H1 (cell line): ENCODE results near the gene DAPK1. TPM values are rescaled to one million over a fixed set of nuclear protein-coding genes. Genes with fewer than 3 reads are reported as not detected.

Source experiments
- CTCF ChIA-PET: fragments of 300-600 bp; sonication (Branson Sonifier 250); formaldehyde crosslinking; loops from one replicate; lab custom pipeline; 2021; ENCODE audit not compliant: partially characterized antibody; lab: Charles Lee
- POLR2A ChIA-PET: fragments of 300-600 bp; sonication (Branson Sonifier 250); formaldehyde crosslinking; loops from one replicate; lab custom pipeline; 2021; ENCODE audit warnings: inconsistent platforms; ENCODE audit not compliant: partially characterized antibody; lab: Charles Lee
- DNase-seq, 2 experiments: peaks; one replicate each; pipeline versions ENCODE4 v3.0.0 to v3.0.0-alpha.2; 2010 to 2022; ENCODE audit warnings: low spot score in 2 of 2, low read depth in 1 of 2, mixed read lengths in 1 of 2
- FAIRE-seq: peaks from 2 replicates; lab custom pipeline; 2011; peaks lifted over from hg19 to GRCh38; lab: Jason Lieb, UNC
- H2AFZ ChIP-seq: 2 replicates; pipeline ENCODE4 v1.8.1; 2012; ENCODE audit warnings: low read length, inconsistent platforms
- H2AK5ac ChIP-seq: 2 replicates; pipeline ENCODE4 v1.6.1; 2013; ENCODE audit warnings: low read depth, low read length
- H2BK120ac ChIP-seq: replicated peaks from 2 replicates; pipeline ENCODE3; 2013; ENCODE audit warnings: low read depth, low read length, inconsistent platforms
- H2BK12ac ChIP-seq: 2 replicates; pipeline ENCODE4 v1.6.1; 2013; ENCODE audit warnings: low read depth, low read length
- H2BK15ac ChIP-seq: 2 replicates; pipeline ENCODE4 v1.6.1; 2013; ENCODE audit warnings: low read length
- H2BK20ac ChIP-seq: 2 replicates; pipeline ENCODE4 v1.6.1; 2013; ENCODE audit warnings: low read length
- H2BK5ac ChIP-seq: 2 replicates; pipeline ENCODE4 v1.6.1; 2013; ENCODE audit warnings: low read depth, low read length
- H3K14ac ChIP-seq: 2 replicates; pipeline ENCODE4 v1.6.1; 2013; ENCODE audit warnings: inconsistent platforms; ENCODE audit not compliant: insufficient read length
- H3K18ac ChIP-seq: 2 replicates; pipeline ENCODE4 v1.6.1; 2013; ENCODE audit warnings: low read length; ENCODE audit errors: extremely low read depth
- H3K23ac ChIP-seq: 2 replicates; pipeline ENCODE4 v1.6.1; 2013; ENCODE audit warnings: inconsistent platforms; ENCODE audit not compliant: insufficient read length
- H3K23me2 ChIP-seq: 2 replicates; pipeline ENCODE4 v1.6.1; 2013; ENCODE audit warnings: low read depth, low read length
- H3K27ac ChIP-seq: 2 replicates; pipeline ENCODE4 v1.6.1; 2011; ENCODE audit warnings: low read depth, low read length, inconsistent platforms
- H3K27me3 ChIP-seq, 4 experiments: replicated peaks in 1 of 4; 1 replicate in 1 of 4; 2 replicates in 3 of 4; pipeline versions ENCODE4 v1.6.1 to v1.8.1; 2011 to 2013; ENCODE audit warnings: low read length in 3 of 4, mild to moderate bottlenecking in 3 of 4, inconsistent platforms in 2 of 4, mixed read lengths in 2 of 4, moderate library complexity in 1 of 4; ENCODE audit not compliant: control insufficient read depth in 3 of 4, insufficient read depth in 3 of 4; ENCODE audit errors: extremely low read depth in 1 of 4
- H3K36me3 ChIP-seq, 4 experiments: 2 replicates each; pipeline versions ENCODE4 v1.6.1 to v1.8.1; 2011 to 2013; ENCODE audit warnings: mild to moderate bottlenecking in 4 of 4, low read length in 3 of 4, moderate library complexity in 2 of 4, control low read depth in 1 of 4, inconsistent platforms in 1 of 4; ENCODE audit not compliant: insufficient read depth in 4 of 4, control insufficient read depth in 2 of 4
- H3K4ac ChIP-seq: replicated peaks from 2 replicates; pipeline ENCODE3; 2013; ENCODE audit warnings: low read length, low read depth, mixed read lengths, inconsistent platforms; ENCODE audit not compliant: insufficient read length
- H3K4me1 ChIP-seq, 4 experiments: replicated peaks in 1 of 4; 1 replicate in 1 of 4; 2 replicates in 3 of 4; pipeline versions ENCODE4 v1.6.1 to v1.8.1; 2011 to 2013; ENCODE audit warnings: low read length in 3 of 4, inconsistent platforms in 2 of 4, mixed read lengths in 1 of 4; ENCODE audit not compliant: insufficient read depth in 4 of 4, control insufficient read depth in 3 of 4
- H3K4me2 ChIP-seq, 2 experiments: 2 replicates each; pipeline versions ENCODE4 v1.6.1 to v1.8.1; 2011 to 2013; ENCODE audit warnings: low read depth in 2 of 2, low read length in 2 of 2, control low read depth in 1 of 2, inconsistent platforms in 1 of 2, mild to moderate bottlenecking in 1 of 2; ENCODE audit not compliant: insufficient read depth in 1 of 2
- H3K4me3 ChIP-seq, 4 experiments: fragments of 200-600, 300-600 bp in 1 of 4; sonication (generic), shearing (Covaris generic), sonication (Bioruptor Twin) in 1 of 4; 2 replicates each; pipeline versions ENCODE4 v1.5.1 to v1.8.1; 2011 to 2016; ENCODE audit warnings: low read length in 4 of 4, low read depth in 3 of 4, control low read depth in 2 of 4, inconsistent platforms in 2 of 4, mild to moderate bottlenecking in 2 of 4, mixed read lengths in 1 of 4, moderate library complexity in 1 of 4; ENCODE audit not compliant: insufficient read depth in 2 of 4; ENCODE audit errors: extremely low read depth in 1 of 4
- H3K56ac ChIP-seq: replicated peaks from 2 replicates; pipeline ENCODE3; 2013; ENCODE audit warnings: low read depth, mild to moderate bottlenecking, mixed read lengths, low read length, inconsistent platforms; ENCODE audit not compliant: insufficient read length
- H3K79me1 ChIP-seq: 2 replicates; pipeline ENCODE4 v1.6.1; 2013; ENCODE audit warnings: low read depth, low read length, control low read depth
- H3K79me2 ChIP-seq, 2 experiments: 2 replicates each; pipeline versions ENCODE4 v1.6.1 to v1.8.1; 2012 to 2013; ENCODE audit warnings: low read length in 2 of 2, mild to moderate bottlenecking in 2 of 2, inconsistent platforms in 1 of 2; ENCODE audit not compliant: insufficient read depth in 2 of 2, control insufficient read depth in 1 of 2
- H3K9ac ChIP-seq, 4 experiments: replicated peaks in 1 of 4; 1 replicate in 1 of 4; 2 replicates in 3 of 4; pipeline versions ENCODE4 v1.6.1 to v1.8.1; 2011 to 2013; ENCODE audit warnings: low read depth in 3 of 4, low read length in 3 of 4, control low read depth in 2 of 4, mild to moderate bottlenecking in 2 of 4, moderate library complexity in 2 of 4, inconsistent platforms in 1 of 4; ENCODE audit errors: extremely low read depth in 1 of 4
- H3K9me3 ChIP-seq, 2 experiments: 2 replicates each; pipeline versions ENCODE4 v1.6.1 to v1.8.1; 2012 to 2013; ENCODE audit warnings: mild to moderate bottlenecking in 2 of 2, moderate library complexity in 2 of 2, control low read depth in 1 of 2, inconsistent platforms in 1 of 2, low read depth in 1 of 2, low read length in 1 of 2, mixed read lengths in 1 of 2; ENCODE audit not compliant: insufficient read depth in 2 of 2
- H4K20me1 ChIP-seq, 2 experiments: replicated peaks in 1 of 2; 2 replicates each; pipeline versions ENCODE3 to v1.8.1; 2011 to 2013; ENCODE audit warnings: inconsistent platforms in 2 of 2, low read length in 2 of 2, mild to moderate bottlenecking in 1 of 2; ENCODE audit not compliant: insufficient read depth in 2 of 2, control insufficient read depth in 1 of 2
- H4K5ac ChIP-seq: 2 replicates; pipeline ENCODE4 v1.6.1; 2013; ENCODE audit warnings: low read length, low read depth, mixed read lengths, inconsistent platforms; ENCODE audit not compliant: insufficient read length
- H4K8ac ChIP-seq: 2 replicates; pipeline ENCODE4 v1.8.0; 2013; ENCODE audit warnings: mild to moderate bottlenecking, moderate library complexity, low read length, inconsistent platforms; ENCODE audit not compliant: insufficient read depth; ENCODE audit errors: extremely low read depth
- H4K91ac ChIP-seq: replicated peaks from 2 replicates; pipeline ENCODE3; 2013; ENCODE audit warnings: low read length, mixed read lengths, inconsistent platforms; ENCODE audit not compliant: insufficient read length
- ASH2L ChIP-seq: fragments of 200-600, 300-600 bp; sonication (generic); IDR thresholded peaks from one replicate; pipeline ENCODE4 v1.7.1; 2017; ENCODE audit warnings: low read length
- CEBPB ChIP-seq: IDR thresholded peaks from 2 replicates; pipeline ENCODE4 v1.6.1; 2012; ENCODE audit warnings: low read depth, low read length
- KDM1A ChIP-seq: fragments of 200-600, 300-600 bp; sonication (generic); IDR thresholded peaks from 2 replicates; pipeline ENCODE4 v1.7.1; 2016; ENCODE audit warnings: mild to moderate bottlenecking, low read length, borderline replicate concordance
- RBBP5 ChIP-seq: IDR thresholded peaks from 2 replicates; pipeline ENCODE4 v1.7.1; 2012; ENCODE audit warnings: low read depth, mild to moderate bottlenecking, inconsistent platforms, low read length, moderate library complexity, borderline replicate concordance
- SP2 ChIP-seq: IDR thresholded peaks from 2 replicates; pipeline ENCODE4 v1.6.1; 2012; ENCODE audit warnings: mild to moderate bottlenecking, low read length, inconsistent platforms
- SUZ12 ChIP-seq: fragments of 200-600 bp; sonication (generic); IDR thresholded peaks from 2 replicates; pipeline ENCODE4 v1.6.1; 2012; ENCODE audit warnings: mild to moderate bottlenecking, inconsistent platforms, low read length, moderate library complexity, mixed read lengths
- TEAD4 ChIP-seq: IDR thresholded peaks from 2 replicates; pipeline ENCODE4 v1.6.1; 2012; ENCODE audit warnings: low read depth, low read length, inconsistent platforms, mixed read lengths
- YY1 ChIP-seq: IDR thresholded peaks from 2 replicates; pipeline ENCODE4 v1.6.1; 2011; ENCODE audit warnings: low read depth, mild to moderate bottlenecking, low read length
- WGBS, 2 experiments: shearing (Covaris generic) in 1 of 2; methylation state at CpG; one replicate each; pipeline versions ENCODE4 v1.1.6 to v1.1.7; 2013 to 2015; ENCODE audit warnings: low lambda C conversion rate in 2 of 2, mixed read lengths in 2 of 2, inconsistent platforms in 1 of 2, low coverage in 1 of 2, missing lambda C conversion rate in 1 of 2; ENCODE audit not compliant: insufficient replicate concordance in 2 of 2, insufficient coverage in 1 of 2, insufficient read length in 1 of 2; ENCODE audit errors: extremely low coverage in 1 of 2, missing lambda C conversion rate in 1 of 2; 5-methylcytosine and 5-hydroxymethylcytosine counted together
- polyA plus RNA-seq, 7 experiments: library from polyadenylated mRNA; depleted of rRNA in 3 of 7; stranded (reverse) in 5 of 7; unstranded in 2 of 7; fragments of >200 nt in 5 of 7; fragments of 200-250 nt in 2 of 7; gene quantifications; 1 replicate in 5 of 7; 2 replicates in 1 of 7; 4 replicates in 1 of 7; pipeline versions ENCODE4 v1.2.1 to v1.2.3, GENCODE V29; 2011 to 2013; ENCODE audit warnings: missing spikeins in 2 of 7, mixed read lengths in 2 of 7
- total RNA-seq: library from RNA; stranded (reverse); fragmentation: NEBNext Ultra II Directional; extraction: Animal tissue kit (Norgen Biotek cat#: 25700); gene quantifications from 2 replicates; pipeline ENCODE4 v1.2.1, GENCODE V29; 2021
- TF ChIP-seq, protein P1 (sequence below): IDR thresholded peaks from 2 replicates; pipeline ENCODE4 v1.6.1; 2011; ENCODE audit warnings: low read depth, mild to moderate bottlenecking, low read length; ENCODE audit not compliant: insufficient read depth

Gene DAPK1
- total and polyA plus RNA-seq, 2 of the 8 experiments (the other 6 are each of a cell fraction or from before 2014, with no cell fraction given) = 62.4 to 131 TPM

- Histone ChIP-seq H2BK15ac (no peak overlapping the region), H4K8ac (no peak overlapping the region), H3K79me2 (no peaks in the 10 kb centered on the region), H3K9ac (no peak overlapping the region), H4K5ac (no peak overlapping the region), H2BK12ac (no peak overlapping the region), H2AK5ac (no peak overlapping the region), H3K4me2 (no peak overlapping the region), H3K23me2 (no peaks in the 10 kb centered on the region), H3K27me3 (no peaks in the 10 kb centered on the region), H2BK20ac (no peak overlapping the region), H2BK5ac (no peak overlapping the region), H3K14ac (no peak overlapping the region), H3K36me3 (peaks cover 11 to 72% (median 39%) of the 10 kb centered on the region in 4 experiments; a peak in 7 of 8 replicates), H2BK120ac (no peak overlapping the region), H3K9me3 (no peaks in the 10 kb centered on the region), H3K4ac (no peak overlapping the region), H3K79me1 (no peaks in the 10 kb centered on the region; the same call in 1 of the 2 replicates), H3K4me3 (no peak overlapping the region), H3K56ac (no peak overlapping the region), H3K4me1 (peaks cover 0 to 2% (median 0%) of the 10 kb centered on the region in 4 experiments; a peak in 2 of 7 replicates), H4K91ac (no peak overlapping the region), H3K27ac (no peak overlapping the region), H4K20me1 (no peaks in the 10 kb centered on the region)
- ChIA-PET POLR2A (no interaction called here), CTCF (interaction anchor here (0.7 to 1.7 kb wide), 2 partner anchors 9 to 44 kb away, joined by 4 read pairs; no protein-coding TSS in a partner anchor)
- 94% methylated on average over 3 of the region's 3 CpGs; no CpG with 5 or more reads in 1 of the 2 experiments for WGBS, 2 experiments
- FAIRE-seq = no peak
- TF ChIP-seq ASH2L = no peak
- no peak for TF ChIP-seq KDM1A
- no peak for TF ChIP-seq SP2
- TF ChIP-seq, protein P1, sequence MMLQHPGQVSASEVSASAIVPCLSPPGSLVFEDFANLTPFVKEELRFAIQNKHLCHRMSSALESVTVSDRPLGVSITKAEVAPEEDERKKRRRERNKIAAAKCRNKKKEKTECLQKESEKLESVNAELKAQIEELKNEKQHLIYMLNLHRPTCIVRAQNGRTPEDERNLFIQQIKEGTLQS = no peak
- TF ChIP-seq SUZ12 = no peak
- TF ChIP-seq RBBP5 = no peak
- no peak for TF ChIP-seq YY1
- TF ChIP-seq TEAD4 = no peak
- no peak for TF ChIP-seq CEBPB
- TF ChIP-seq, all 59 proteins: peak for 0
- H3K18ac ChIP-seq = no peak overlapping the region
- no peak for DNase-seq
- H3K23ac ChIP-seq = no peak overlapping the region
- H2AFZ ChIP-seq = no peak overlapping the region
These were observed 156.3 kb downstream of the DAPK1 start for GRCh38 chr9:87653941-87654340.
